Neuronal stem cell (in vitro differentiated cells): Measurements from ENCODE around the gene PDE4B.

Source experiments
- DNase-seq: peaks from one replicate; pipeline ENCODE4 v3.0.0-alpha.2; 2013; ENCODE audit warnings: low spot score
- H2AFZ ChIP-seq: one replicate; pipeline ENCODE4 v1.6.1; 2013; ENCODE audit warnings: mild to moderate bottlenecking, low read length, inconsistent platforms
- H2AK5ac ChIP-seq: 2 replicates; pipeline ENCODE4 v1.6.1; 2013; ENCODE audit warnings: low read depth, mild to moderate bottlenecking, inconsistent platforms, low read length, moderate library complexity, mixed read lengths
- H2BK120ac ChIP-seq: 2 replicates; pipeline ENCODE4 v1.6.1; 2013; ENCODE audit warnings: low read depth, mild to moderate bottlenecking, inconsistent platforms, low read length, moderate library complexity, mixed read lengths
- H2BK12ac ChIP-seq: one replicate; pipeline ENCODE4 v1.6.1; 2013; ENCODE audit warnings: low read length, inconsistent platforms
- H2BK15ac ChIP-seq: 2 replicates; pipeline ENCODE4 v1.6.1; 2013; ENCODE audit warnings: mild to moderate bottlenecking, low read length, inconsistent platforms, mixed read lengths
- H2BK5ac ChIP-seq: one replicate; pipeline ENCODE4 v1.6.1; 2013; ENCODE audit warnings: inconsistent platforms, mild to moderate bottlenecking, low read length, moderate library complexity
- H3K14ac ChIP-seq: one replicate; pipeline ENCODE4 v1.6.1; 2013; ENCODE audit warnings: low read length, inconsistent platforms
- H3K18ac ChIP-seq: 2 replicates; pipeline ENCODE4 v1.6.1; 2013; ENCODE audit warnings: low read length, inconsistent platforms
- H3K23ac ChIP-seq: 2 replicates; pipeline ENCODE4 v1.6.1; 2013; ENCODE audit warnings: low read depth, mild to moderate bottlenecking, mixed read lengths, low read length, inconsistent platforms; ENCODE audit not compliant: poor library complexity
- H3K27ac ChIP-seq: replicated peaks from 3 replicates; pipeline ENCODE4 v1.5.1; 2013; ENCODE audit warnings: low read length, inconsistent platforms
- H3K27me3 ChIP-seq, 3 experiments: 2 replicates each; pipeline ENCODE4 v1.6.1; 2013; ENCODE audit warnings: low read length in 3 of 3, mild to moderate bottlenecking in 2 of 3, inconsistent platforms in 1 of 3, low read depth in 1 of 3, mixed read lengths in 1 of 3, moderate library complexity in 1 of 3; ENCODE audit not compliant: control insufficient read depth in 3 of 3, insufficient read depth in 3 of 3
- H3K36me3 ChIP-seq, 2 donors: replicated peaks in 1 of 2; 2 replicates each; pipeline ENCODE4 v1.6.1; 2013; ENCODE audit warnings: low read length in 2 of 2; ENCODE audit not compliant: control insufficient read depth in 2 of 2, insufficient read depth in 2 of 2
- H3K4ac ChIP-seq: 2 replicates; pipeline ENCODE4 v1.6.1; 2013; ENCODE audit warnings: inconsistent platforms, mild to moderate bottlenecking, low read length, moderate library complexity
- H3K4me1 ChIP-seq, 2 donors: 1 replicate in 1 of 2; 2 replicates in 1 of 2; pipeline ENCODE4 v1.6.1; 2013; ENCODE audit warnings: low read length in 2 of 2, low read depth in 1 of 2; ENCODE audit not compliant: control insufficient read depth in 2 of 2, insufficient read depth in 1 of 2
- H3K4me2 ChIP-seq: one replicate; pipeline ENCODE4 v1.6.1; 2013; ENCODE audit warnings: mild to moderate bottlenecking, low read length, inconsistent platforms; ENCODE audit not compliant: insufficient read depth, poor library complexity, severe bottlenecking
- H3K4me3 ChIP-seq, 2 donors: 2 replicates each; pipeline ENCODE4 v1.5.1; 2013; ENCODE audit warnings: low read length in 2 of 2, mild to moderate bottlenecking in 2 of 2, inconsistent platforms in 1 of 2, moderate library complexity in 1 of 2
- H3K79me1 ChIP-seq: one replicate; pipeline ENCODE4 v1.6.1; 2013; ENCODE audit warnings: low read depth, mild to moderate bottlenecking, inconsistent platforms, low read length, moderate library complexity
- H3K9ac ChIP-seq: one replicate; pipeline ENCODE4 v1.6.1; 2013; ENCODE audit warnings: mild to moderate bottlenecking, low read depth, low read length, inconsistent platforms; ENCODE audit not compliant: poor library complexity
- H3K9me3 ChIP-seq, 2 donors: replicated peaks in 1 of 2; 2 replicates each; pipeline versions ENCODE3 to v1.6.1; 2013; ENCODE audit warnings: low read length in 2 of 2, mild to moderate bottlenecking in 2 of 2, inconsistent platforms in 1 of 2, low read depth in 1 of 2, mixed read lengths in 1 of 2, moderate library complexity in 1 of 2; ENCODE audit not compliant: control insufficient read depth in 2 of 2, insufficient read depth in 1 of 2
- H4K8ac ChIP-seq: one replicate; pipeline ENCODE4 v1.6.1; 2013; ENCODE audit warnings: low read depth, mild to moderate bottlenecking, inconsistent platforms, low read length, moderate library complexity
- H4K91ac ChIP-seq: one replicate; pipeline ENCODE4 v1.6.1; 2013; ENCODE audit warnings: low read length, low read depth, mild to moderate bottlenecking, inconsistent platforms; ENCODE audit not compliant: poor library complexity
- WGBS, 2 donors: extraction: QIAGEN DNeasy Blood & Tissue Kit; methylation state at CpG; one replicate each; pipeline ENCODE4 v1.1.7; 2013; ENCODE audit warnings: missing lambda C conversion rate in 2 of 2, mixed read lengths in 1 of 2; ENCODE audit not compliant: insufficient read length in 2 of 2, insufficient replicate concordance in 1 of 2; ENCODE audit errors: extremely low coverage in 2 of 2; 5-methylcytosine and 5-hydroxymethylcytosine counted together

The PDE4B gene

DNA sequence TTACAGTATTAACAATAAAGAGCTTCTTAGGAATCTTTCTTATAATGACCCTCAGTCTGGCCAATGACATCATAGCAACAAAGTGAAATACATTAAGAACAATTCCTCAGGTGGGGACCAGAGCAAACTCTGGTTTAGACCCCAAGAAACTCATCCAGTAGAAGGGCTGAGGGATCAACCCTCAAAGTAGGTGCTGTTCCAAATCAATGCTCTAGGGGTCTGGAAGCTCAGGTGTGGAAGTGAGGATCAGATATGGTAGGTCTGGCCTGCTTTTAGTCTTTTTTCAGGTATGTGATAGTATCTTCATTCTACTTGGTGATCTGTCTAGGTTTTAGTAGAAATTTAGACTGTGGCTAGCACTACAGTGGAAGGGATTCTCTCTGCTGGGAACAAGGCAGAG, 291.7 kb downstream of the PDE4B start:
- no peak overlapping the region for H3K18ac ChIP-seq
- H2AK5ac ChIP-seq, result no peak overlapping the region
- peaks cover 4 to 6% of the 10 kb centered on the region in 2 donors for H3K4me1 ChIP-seq
- H2BK120ac ChIP-seq, result no peak overlapping the region
- no peaks in the 10 kb centered on the region for H3K27me3 ChIP-seq
- H3K4me3 ChIP-seq, result no peak overlapping the region
- no peak overlapping the region for H3K4ac ChIP-seq
- H3K36me3 ChIP-seq, result no peaks in the 10 kb centered on the region
- H2AFZ ChIP-seq, result no peak overlapping the region
- H3K79me1 ChIP-seq, result no peaks in the 10 kb centered on the region
- H2BK15ac ChIP-seq, result no peak overlapping the region
- no peak overlapping the region for H2BK5ac ChIP-seq
- no peak overlapping the region for H3K4me2 ChIP-seq
- H2BK12ac ChIP-seq, result no peak overlapping the region
- H4K8ac ChIP-seq, result no peak overlapping the region
- H3K23ac ChIP-seq, result no peak overlapping the region
- no peak overlapping the region for H3K14ac ChIP-seq
- no peak overlapping the region for H3K9ac ChIP-seq
- H3K27ac ChIP-seq, result no peak overlapping the region
- H4K91ac ChIP-seq, result no peak overlapping the region
- no peaks in the 10 kb centered on the region for H3K9me3 ChIP-seq
- no peak for DNase-seq

DNA sequence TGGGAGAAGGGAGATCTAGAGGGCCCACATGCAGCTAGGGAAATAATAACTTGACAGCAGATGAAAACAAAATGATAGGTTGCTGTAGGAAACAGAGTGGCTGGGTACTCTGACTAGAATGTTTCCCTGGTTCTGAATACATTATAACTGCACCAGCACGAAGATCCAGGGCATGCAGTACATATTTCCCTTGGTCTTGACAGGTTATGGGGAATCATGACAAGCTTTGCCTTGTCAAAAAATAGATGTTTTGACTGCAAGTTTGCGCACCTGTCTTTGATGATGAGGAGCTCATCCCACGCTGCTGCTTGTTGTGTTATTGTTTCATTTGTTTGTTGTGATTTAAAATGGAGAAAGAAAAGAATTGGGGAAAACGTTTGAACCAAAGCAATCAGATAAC, 292.9 kb downstream of the PDE4B start:
- no peaks in the 10 kb centered on the region for H3K79me1 ChIP-seq
- H2AK5ac ChIP-seq, result no peak overlapping the region
- no peak overlapping the region for H2AFZ ChIP-seq
- H3K27me3 ChIP-seq, result no peaks in the 10 kb centered on the region
- H3K4me2 ChIP-seq, result no peak overlapping the region
- H2BK120ac ChIP-seq, result no peak overlapping the region
- H3K36me3 ChIP-seq, result no peaks in the 10 kb centered on the region
- H3K9me3 ChIP-seq, result no peaks in the 10 kb centered on the region
- H4K91ac ChIP-seq, result no peak overlapping the region
- H4K8ac ChIP-seq, result no peak overlapping the region
- H3K14ac ChIP-seq, result no peak overlapping the region
- no peak overlapping the region for H2BK5ac ChIP-seq
- no peak overlapping the region for H3K4ac ChIP-seq
- H3K27ac ChIP-seq, result no peak overlapping the region
- no peak overlapping the region for H3K4me3 ChIP-seq
- H3K4me1 ChIP-seq, result peaks cover 4 to 7% of the 10 kb centered on the region in 2 donors
- H3K23ac ChIP-seq, result no peak overlapping the region
- no peak overlapping the region for H3K9ac ChIP-seq
- DNase-seq, result no peak
- no peak overlapping the region for H3K18ac ChIP-seq
- WGBS, 2 donors, result no CpG with 5 or more reads among the region's 4 CpGs
- H2BK15ac ChIP-seq, result no peak overlapping the region
- no peak overlapping the region for H2BK12ac ChIP-seq

GRCh38 chr1:66088787-66089186, 296.1 kb downstream of the PDE4B start:
- Histone ChIP-seq H3K18ac (no peak overlapping the region), H3K9me3 (no peaks in the 10 kb centered on the region), H3K4me3 (no peak overlapping the region), H2BK15ac (no peak overlapping the region), H3K4ac (no peak overlapping the region), H3K4me2 (no peak overlapping the region), H3K23ac (no peak overlapping the region), H3K4me1 (peaks cover 0 to 17% of the 10 kb centered on the region in 2 donors), H2BK5ac (no peak overlapping the region), H3K27ac (no peak overlapping the region), H3K27me3 (no peaks in the 10 kb centered on the region), H2BK12ac (no peak overlapping the region), H2AFZ (peak overlapping the region; percentile 42), H4K8ac (no peak overlapping the region), H3K14ac (no peak overlapping the region), H3K9ac (no peak overlapping the region), H2AK5ac (no peak overlapping the region), H4K91ac (no peak overlapping the region), H3K79me1 (no peaks in the 10 kb centered on the region), H2BK120ac (no peak overlapping the region), H3K36me3 (no peaks in the 10 kb centered on the region)
- no peak for DNase-seq
- WGBS, 2 donors, result no CpG with 5 or more reads among the region's 3 CpGs

GRCh38 chr1:66090859-66091457, 298.3 kb downstream of the PDE4B start:
- Histone ChIP-seq H2BK120ac (no peak overlapping the region), H2AFZ (no peak overlapping the region), H2AK5ac (no peak overlapping the region), H4K8ac (no peak overlapping the region), H3K27ac (peak overlapping the region; percentile 4), H3K4me3 (no peak overlapping the region), H3K36me3 (no peaks in the 10 kb centered on the region), H3K9ac (no peak overlapping the region), H3K4me2 (no peak overlapping the region), H3K9me3 (no peaks in the 10 kb centered on the region), H3K14ac (no peak overlapping the region), H2BK5ac (no peak overlapping the region), H2BK15ac (no peak overlapping the region), H3K18ac (no peak overlapping the region), H3K79me1 (no peaks in the 10 kb centered on the region), H3K4ac (no peak overlapping the region), H4K91ac (no peak overlapping the region), H3K23ac (no peak overlapping the region), H3K27me3 (no peaks in the 10 kb centered on the region), H3K4me1 (peaks cover 0 to 17% of the 10 kb centered on the region in 2 donors), H2BK12ac (no peak overlapping the region)
- DNase-seq, result peak; percentile 64
- no CpG with 5 or more reads among the region's 7 CpGs for WGBS, 2 donors
